Endodermal cell (in vitro differentiated cells): Measurements from ENCODE around the gene WWC2. TPM values are rescaled to one million over a fixed set of nuclear protein-coding genes. Genes with fewer than 3 reads are reported as not detected.

Source experiments
- DNase-seq: peaks from one replicate; pipeline ENCODE4 v3.0.0-alpha.2; 2017
- H3K27ac ChIP-seq: 2 replicates; pipeline ENCODE4 v1.5.1; 2013; ENCODE audit warnings: mild to moderate bottlenecking, low read depth, low read length, moderate library complexity
- H3K27me3 ChIP-seq: 2 replicates; pipeline ENCODE4 v1.6.1; 2013; ENCODE audit warnings: mild to moderate bottlenecking, low read length, moderate library complexity; ENCODE audit not compliant: insufficient read depth, control insufficient read depth, poor library complexity, severe bottlenecking
- H3K36me3 ChIP-seq: 2 replicates; pipeline ENCODE4 v1.7.0; 2013; ENCODE audit warnings: mild to moderate bottlenecking, low read length, moderate library complexity; ENCODE audit not compliant: control insufficient read depth, insufficient read depth
- H3K4me1 ChIP-seq: one replicate; pipeline ENCODE4 v1.7.0; 2013; ENCODE audit warnings: low read length; ENCODE audit not compliant: control insufficient read depth, insufficient read depth
- H3K4me3 ChIP-seq: 2 replicates; pipeline ENCODE4 v1.5.1; 2013; ENCODE audit warnings: mild to moderate bottlenecking, low read length, moderate library complexity
- H3K9ac ChIP-seq: 2 replicates; pipeline ENCODE4 v1.6.1; 2013; ENCODE audit warnings: mild to moderate bottlenecking, low read length, moderate library complexity; ENCODE audit not compliant: poor library complexity, severe bottlenecking; ENCODE audit errors: extremely low read depth
- H3K9me3 ChIP-seq: 2 replicates; pipeline ENCODE4 v1.6.1; 2013; ENCODE audit warnings: mild to moderate bottlenecking, low read length, moderate library complexity; ENCODE audit not compliant: control insufficient read depth
- H3K27ac Mint-ChIP-seq: 2 replicates; pipeline ENCODE4 v1.8.0; 2020; ENCODE audit warnings: mixed read lengths
- H3K27me3 Mint-ChIP-seq: 2 replicates; pipeline ENCODE4 v1.8.0; 2021; ENCODE audit warnings: mild to moderate bottlenecking, mixed read lengths; ENCODE audit not compliant: insufficient read depth
- H3K36me3 Mint-ChIP-seq: 2 replicates; pipeline ENCODE4 v1.8.0; 2020; ENCODE audit warnings: low read depth, mixed read lengths
- H3K4me1 Mint-ChIP-seq: 2 replicates; pipeline ENCODE4 v1.8.0; 2020; ENCODE audit warnings: mixed read lengths
- H3K4me3 Mint-ChIP-seq: 2 replicates; pipeline ENCODE4 v1.8.0; 2020; ENCODE audit warnings: mild to moderate bottlenecking, moderate library complexity, mixed read lengths
- H3K9me3 Mint-ChIP-seq: 2 replicates; pipeline ENCODE4 v1.8.0; 2020; ENCODE audit warnings: mild to moderate bottlenecking, mixed read lengths
- WGBS, 2 experiments: methylation state at CpG; one replicate each; pipeline versions ENCODE4 v1.1.5 to v1.1.7; 2013; ENCODE audit warnings: missing lambda C conversion rate in 2 of 2, mixed read lengths in 1 of 2; ENCODE audit not compliant: insufficient coverage in 1 of 2, insufficient read length in 1 of 2; 5-methylcytosine and 5-hydroxymethylcytosine counted together
- total RNA-seq, 2 donors: library from RNA; stranded (reverse); fragmentation: NEBNext Ultra II Directional in 1 of 2; extraction: Animal tissue kit (Norgen Biotek cat#: 25700) in 1 of 2; gene quantifications; 2 replicates in 1 of 2; 3 replicates in 1 of 2; pipeline ENCODE4 v1.2.1, GENCODE V29; 2021
- TF ChIP-seq, protein P1 (sequence below): fragments of 200-600 bp; sonication (generic); conservative IDR thresholded peaks from 2 replicates; pipeline ENCODE4 v1.5.0; 2021; ENCODE audit warnings: antibody characterized with exemption, mild to moderate bottlenecking

WWC2 gene
- total RNA-seq, 2 donors from 2014 or later = 98.2 to 108 TPM

DNA sequence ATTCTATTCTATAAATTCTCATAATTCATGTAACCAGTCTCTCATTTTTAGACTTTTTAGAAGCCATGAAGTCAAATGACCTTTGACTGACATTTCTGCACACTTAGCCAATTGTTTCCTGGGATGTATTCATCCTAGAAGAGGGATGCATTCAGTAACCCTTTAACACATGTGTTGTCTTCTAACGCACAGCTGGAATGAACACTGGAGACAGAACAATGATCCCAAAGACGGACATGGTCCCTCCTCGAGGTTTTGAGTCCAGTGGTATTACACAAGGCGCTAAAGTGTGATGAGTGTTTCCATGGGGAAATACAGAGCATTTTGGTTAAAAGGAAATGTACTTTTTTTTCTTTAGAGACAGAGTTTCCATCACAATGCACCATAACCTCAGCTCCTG lies 263.0 kb downstream of the WWC2 start:
- TF ChIP-seq, protein P1, sequence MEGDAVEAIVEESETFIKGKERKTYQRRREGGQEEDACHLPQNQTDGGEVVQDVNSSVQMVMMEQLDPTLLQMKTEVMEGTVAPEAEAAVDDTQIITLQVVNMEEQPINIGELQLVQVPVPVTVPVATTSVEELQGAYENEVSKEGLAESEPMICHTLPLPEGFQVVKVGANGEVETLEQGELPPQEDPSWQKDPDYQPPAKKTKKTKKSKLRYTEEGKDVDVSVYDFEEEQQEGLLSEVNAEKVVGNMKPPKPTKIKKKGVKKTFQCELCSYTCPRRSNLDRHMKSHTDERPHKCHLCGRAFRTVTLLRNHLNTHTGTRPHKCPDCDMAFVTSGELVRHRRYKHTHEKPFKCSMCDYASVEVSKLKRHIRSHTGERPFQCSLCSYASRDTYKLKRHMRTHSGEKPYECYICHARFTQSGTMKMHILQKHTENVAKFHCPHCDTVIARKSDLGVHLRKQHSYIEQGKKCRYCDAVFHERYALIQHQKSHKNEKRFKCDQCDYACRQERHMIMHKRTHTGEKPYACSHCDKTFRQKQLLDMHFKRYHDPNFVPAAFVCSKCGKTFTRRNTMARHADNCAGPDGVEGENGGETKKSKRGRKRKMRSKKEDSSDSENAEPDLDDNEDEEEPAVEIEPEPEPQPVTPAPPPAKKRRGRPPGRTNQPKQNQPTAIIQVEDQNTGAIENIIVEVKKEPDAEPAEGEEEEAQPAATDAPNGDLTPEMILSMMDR = no peak
- H3K4me1 ChIP-seq = peaks cover 11% of the 10 kb centered on the region
- 81 to 95% methylated on average over 4 of the region's 4 CpGs for WGBS, 2 experiments
- H3K27ac ChIP-seq = no peak overlapping the region
- H3K36me3 Mint-ChIP-seq = no peaks in the 10 kb centered on the region
- no peak for DNase-seq
- H3K4me3 Mint-ChIP-seq = no peak overlapping the region
- H3K27me3 Mint-ChIP-seq = no peaks in the 10 kb centered on the region
- no peak overlapping the region for H3K9ac ChIP-seq
- H3K27me3 ChIP-seq = no peaks in the 10 kb centered on the region
- H3K27ac Mint-ChIP-seq = no peak overlapping the region
- H3K4me1 Mint-ChIP-seq = peaks cover 27% of the 10 kb centered on the region
- no peak overlapping the region for H3K4me3 ChIP-seq
- H3K36me3 ChIP-seq = no peaks in the 10 kb centered on the region
- peaks cover 12% of the 10 kb centered on the region for H3K9me3 ChIP-seq
- no peaks in the 10 kb centered on the region for H3K9me3 Mint-ChIP-seq

DNA sequence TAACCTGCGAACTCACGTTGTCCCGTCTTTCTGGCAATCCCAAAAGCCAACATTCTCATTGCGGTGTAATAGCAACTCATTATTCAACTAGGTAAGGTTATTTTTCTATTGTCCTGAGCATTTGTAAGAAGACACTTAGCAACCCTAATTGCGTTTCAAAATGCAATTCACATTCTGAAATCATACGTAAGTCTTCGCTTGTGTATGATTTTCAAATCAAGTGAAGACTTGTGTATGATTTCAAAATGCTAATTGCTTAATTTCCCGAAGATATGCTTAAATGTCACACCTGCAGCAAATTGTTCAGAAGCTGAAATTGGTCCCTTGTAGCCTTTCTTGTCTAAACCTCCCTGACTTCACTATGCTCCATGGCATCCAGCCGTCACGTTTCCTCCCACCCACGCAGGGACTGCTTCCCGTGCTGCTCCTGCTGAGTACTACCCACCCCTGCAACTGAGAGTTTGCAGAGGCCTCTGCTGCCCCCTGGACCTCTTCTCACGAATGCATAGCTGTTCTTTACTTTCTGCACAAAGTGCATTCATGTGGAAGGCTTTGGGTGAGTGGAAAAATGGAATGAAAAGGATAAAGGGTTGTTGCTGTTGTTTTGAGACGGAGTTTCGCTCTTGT lies 264.0 kb downstream of the WWC2 start:
- no peak overlapping the region for H3K9ac ChIP-seq
- no peak overlapping the region for H3K27ac ChIP-seq
- 80% methylated on average over 11 to 15 of the region's 15 CpGs for WGBS, 2 experiments
- Mint-ChIP-seq H3K27ac (no peak overlapping the region), H3K27me3 (no peaks in the 10 kb centered on the region), H3K4me1 (peaks cover 22% of the 10 kb centered on the region), H3K9me3 (no peaks in the 10 kb centered on the region), H3K4me3 (no peak overlapping the region), H3K36me3 (no peaks in the 10 kb centered on the region)
- TF ChIP-seq, protein P1 = peak; percentile 65
- H3K9me3 ChIP-seq = peaks cover 12% of the 10 kb centered on the region
- H3K27me3 ChIP-seq = no peaks in the 10 kb centered on the region
- peaks cover 7% of the 10 kb centered on the region for H3K4me1 ChIP-seq
- peak; percentile 70 for DNase-seq
- no peaks in the 10 kb centered on the region for H3K36me3 ChIP-seq
- H3K4me3 ChIP-seq = no peak overlapping the region

DNA sequence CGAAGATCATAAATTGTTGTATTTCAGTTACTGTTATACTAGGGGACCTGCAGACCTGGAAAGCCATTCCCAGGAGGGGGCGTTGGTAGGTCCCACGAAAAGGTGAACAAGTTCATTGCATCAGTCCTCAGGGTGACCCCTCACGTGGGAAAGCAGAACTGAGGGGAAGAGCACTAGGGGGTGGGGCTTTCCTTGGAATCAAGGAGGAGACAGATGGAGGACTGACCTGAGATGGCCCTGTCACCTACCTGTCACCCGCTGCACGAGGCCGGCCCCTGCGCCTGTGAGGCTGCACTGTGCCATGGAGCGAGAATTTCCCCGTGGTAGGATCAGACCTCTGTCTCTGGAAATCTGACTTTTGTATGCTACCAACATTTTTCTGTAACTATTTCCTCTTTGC lies 265.0 kb downstream of the WWC2 start:
- Mint-ChIP-seq H3K4me1 (peaks cover 21% of the 10 kb centered on the region), H3K4me3 (no peak overlapping the region), H3K9me3 (no peaks in the 10 kb centered on the region), H3K27ac (no peak overlapping the region), H3K36me3 (no peaks in the 10 kb centered on the region), H3K27me3 (no peaks in the 10 kb centered on the region)
- 83 to 86% methylated on average over 10 of the region's 10 CpGs for WGBS, 2 experiments
- H3K9ac ChIP-seq = no peak overlapping the region
- no peaks in the 10 kb centered on the region for H3K36me3 ChIP-seq
- H3K27me3 ChIP-seq = no peaks in the 10 kb centered on the region
- H3K9me3 ChIP-seq = peaks cover 12% of the 10 kb centered on the region
- TF ChIP-seq, protein P1 = no peak
- no peak overlapping the region for H3K4me3 ChIP-seq
- DNase-seq = peak; percentile 71
- no peak overlapping the region for H3K27ac ChIP-seq
- peaks cover 7% of the 10 kb centered on the region for H3K4me1 ChIP-seq
